ENCODE measurements around the gene SLC39A7.

Gene SLC39A7

GRCh38 chr6:33200219-33201146 lies at the start of gene SLC39A7, which contains the start of gene RXRB:
Gene SLC39A7 (plus strand): TSS chr6:33200867. CDS start chr6:33201246, 379 bp downstream.
Gene RXRB (minus strand): TSS chr6:33200665. CDS start chr6:33200476, 189 bp downstream.
- DNase-seq = peak; percentile 100

- no peak for DNase-seq
Measured at GRCh38 chr6:33151050-33151449, 49.6 kb upstream of the SLC39A7 start.

GRCh38 chr6:33154349-33154748 lies 46.3 kb upstream of the SLC39A7 start:
- no peak for DNase-seq

GRCh38 chr6:33156561-33156960 lies 44.1 kb upstream of the SLC39A7 start:
- DNase-seq = no peak

GRCh38 chr6:33156964-33157363 lies 43.7 kb upstream of the SLC39A7 start:
- DNase-seq = no peak

GRCh38 chr6:33160096-33160495 lies 40.6 kb upstream of the SLC39A7 start:
- no peak for DNase-seq

GRCh38 chr6:33160728-33161344 lies 39.8 kb upstream of the SLC39A7 start:
- peak; percentile 85 for DNase-seq

GRCh38 chr6:33161354-33162331 lies 39.0 kb upstream of the SLC39A7 start:
- DNase-seq = peak; percentile 89

GRCh38 chr6:33163540-33163939 lies 37.1 kb upstream of the SLC39A7 start:
- DNase-seq = no peak

- no peak for DNase-seq
Measured at GRCh38 chr6:33164176-33164575, 36.5 kb upstream of the SLC39A7 start.

- no peak for DNase-seq
Measured at GRCh38 chr6:33164665-33165373, 35.8 kb upstream of the SLC39A7 start.

GRCh38 chr6:33165581-33166258 lies 34.9 kb upstream of the SLC39A7 start:
- DNase-seq = no peak

GRCh38 chr6:33166363-33166762 lies 34.3 kb upstream of the SLC39A7 start:
- DNase-seq = no peak

- DNase-seq = no peak
Measured at GRCh38 chr6:33166811-33167210, 33.9 kb upstream of the SLC39A7 start.

- peak; percentile 22 for DNase-seq
Measured at GRCh38 chr6:33167374-33168283, 33.0 kb upstream of the SLC39A7 start.

GRCh38 chr6:33168284-33168601 lies 32.4 kb upstream of the SLC39A7 start:
- DNase-seq = peak; percentile 19

- no peak for DNase-seq
Measured at GRCh38 chr6:33168639-33169038, 32.0 kb upstream of the SLC39A7 start.

GRCh38 chr6:33169291-33170175 lies 31.1 kb upstream of the SLC39A7 start:
- DNase-seq = peak; percentile 22

Data from right hindlimb (tissue), 1 donor.